Measurements from ENCODE around the gene ZFPM1.

GRCh38 chr16:88414521-88415380 is 38.3 kb upstream of the ZFPM1 start:
- TF ChIP-seq, protein P1, sequence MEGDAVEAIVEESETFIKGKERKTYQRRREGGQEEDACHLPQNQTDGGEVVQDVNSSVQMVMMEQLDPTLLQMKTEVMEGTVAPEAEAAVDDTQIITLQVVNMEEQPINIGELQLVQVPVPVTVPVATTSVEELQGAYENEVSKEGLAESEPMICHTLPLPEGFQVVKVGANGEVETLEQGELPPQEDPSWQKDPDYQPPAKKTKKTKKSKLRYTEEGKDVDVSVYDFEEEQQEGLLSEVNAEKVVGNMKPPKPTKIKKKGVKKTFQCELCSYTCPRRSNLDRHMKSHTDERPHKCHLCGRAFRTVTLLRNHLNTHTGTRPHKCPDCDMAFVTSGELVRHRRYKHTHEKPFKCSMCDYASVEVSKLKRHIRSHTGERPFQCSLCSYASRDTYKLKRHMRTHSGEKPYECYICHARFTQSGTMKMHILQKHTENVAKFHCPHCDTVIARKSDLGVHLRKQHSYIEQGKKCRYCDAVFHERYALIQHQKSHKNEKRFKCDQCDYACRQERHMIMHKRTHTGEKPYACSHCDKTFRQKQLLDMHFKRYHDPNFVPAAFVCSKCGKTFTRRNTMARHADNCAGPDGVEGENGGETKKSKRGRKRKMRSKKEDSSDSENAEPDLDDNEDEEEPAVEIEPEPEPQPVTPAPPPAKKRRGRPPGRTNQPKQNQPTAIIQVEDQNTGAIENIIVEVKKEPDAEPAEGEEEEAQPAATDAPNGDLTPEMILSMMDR (IDR thresholded peaks at IDR 0.05): no peak
- TF ChIP-seq POLR2AphosphoS5 (IDR thresholded peaks at IDR 0.05): no peak
